Measurements from ENCODE around the gene C2orf76.

DNA sequence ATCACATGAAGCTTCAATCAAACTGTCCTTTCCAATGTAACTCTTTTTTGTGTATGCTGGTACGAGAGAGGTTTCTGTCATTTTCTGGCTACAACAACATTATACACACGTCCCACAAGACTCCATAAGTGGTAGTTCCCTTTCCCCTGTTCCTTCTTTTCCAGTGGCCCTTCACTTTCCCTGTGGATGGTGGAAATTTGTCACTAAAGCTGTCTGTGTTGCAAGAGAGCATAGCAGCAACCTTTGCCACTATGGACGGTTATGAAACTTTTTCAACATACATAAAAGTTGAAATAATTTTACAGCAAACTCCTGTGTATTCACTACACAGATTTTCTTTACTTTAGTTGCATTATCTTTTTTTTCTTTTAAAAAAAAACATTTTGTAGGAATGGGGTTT, 18.8 kb upstream of the C2orf76 start:
- TF ChIP-seq, protein P1, sequence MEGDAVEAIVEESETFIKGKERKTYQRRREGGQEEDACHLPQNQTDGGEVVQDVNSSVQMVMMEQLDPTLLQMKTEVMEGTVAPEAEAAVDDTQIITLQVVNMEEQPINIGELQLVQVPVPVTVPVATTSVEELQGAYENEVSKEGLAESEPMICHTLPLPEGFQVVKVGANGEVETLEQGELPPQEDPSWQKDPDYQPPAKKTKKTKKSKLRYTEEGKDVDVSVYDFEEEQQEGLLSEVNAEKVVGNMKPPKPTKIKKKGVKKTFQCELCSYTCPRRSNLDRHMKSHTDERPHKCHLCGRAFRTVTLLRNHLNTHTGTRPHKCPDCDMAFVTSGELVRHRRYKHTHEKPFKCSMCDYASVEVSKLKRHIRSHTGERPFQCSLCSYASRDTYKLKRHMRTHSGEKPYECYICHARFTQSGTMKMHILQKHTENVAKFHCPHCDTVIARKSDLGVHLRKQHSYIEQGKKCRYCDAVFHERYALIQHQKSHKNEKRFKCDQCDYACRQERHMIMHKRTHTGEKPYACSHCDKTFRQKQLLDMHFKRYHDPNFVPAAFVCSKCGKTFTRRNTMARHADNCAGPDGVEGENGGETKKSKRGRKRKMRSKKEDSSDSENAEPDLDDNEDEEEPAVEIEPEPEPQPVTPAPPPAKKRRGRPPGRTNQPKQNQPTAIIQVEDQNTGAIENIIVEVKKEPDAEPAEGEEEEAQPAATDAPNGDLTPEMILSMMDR (conservative IDR thresholded peaks at IDR 0.05), result no peak
- no peak for TF ChIP-seq ZFX (IDR thresholded peaks at IDR 0.05)

All from C4-2B (cell line).